Measurements from ENCODE around the gene ULK2.
A peak's percentile ranks its signal among the peaks of the same experiment; 100 is the strongest.

Gene ULK2

DNA sequence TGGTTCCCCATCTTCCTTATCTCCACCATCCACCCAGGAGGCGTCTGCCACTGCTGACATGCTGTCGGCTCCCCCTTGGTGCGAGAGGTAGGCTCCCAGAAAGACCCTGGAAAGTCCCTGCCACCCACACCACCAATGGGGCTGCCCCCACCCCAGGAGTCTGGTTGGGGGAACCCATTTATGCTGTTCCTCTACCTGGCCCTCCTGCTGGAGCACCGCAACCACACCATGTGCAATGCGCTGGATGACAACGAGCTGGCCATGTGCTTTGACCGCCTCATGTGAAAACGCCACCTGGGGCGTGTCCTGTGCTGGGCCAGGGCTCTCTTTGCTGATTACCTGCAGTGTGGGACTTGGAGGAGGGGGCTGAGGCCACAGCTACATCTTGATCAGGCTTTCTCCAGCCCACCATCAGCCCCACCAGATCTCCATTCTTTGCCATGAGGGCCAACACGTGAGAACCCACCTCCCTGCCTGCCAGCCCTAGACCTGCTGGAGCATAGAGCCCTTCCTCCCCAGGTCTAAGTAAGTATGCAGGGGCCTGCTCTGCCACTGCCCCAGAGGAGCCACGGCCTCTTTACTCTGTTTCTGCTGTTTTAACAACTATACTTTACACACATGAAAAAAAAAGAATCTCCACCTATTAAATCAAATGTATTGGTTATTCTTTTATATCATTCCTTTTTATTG, 111.8 kb downstream of the ULK2 start:
- Histone ChIP-seq H3K4me1 (ENCODE audit: insufficient read depth, low read length, severe bottlenecking) (peaks cover 6% of the 10 kb centered on the region), H3F3A (ENCODE audit: insufficient read depth, low read length) (no peaks in the 10 kb centered on the region), H3K27me3 (ENCODE audit: insufficient read depth, low read length) (no peaks in the 10 kb centered on the region), H3K9me2 (ENCODE audit: low read depth, low read length) (no peaks in the 10 kb centered on the region), H3K4me3 (ENCODE audit: low read depth, low read length, poor library complexity, severe bottlenecking) (no peak overlapping the region), H4K20me1 (ENCODE audit: insufficient read depth, low read length) (no peaks in the 10 kb centered on the region), H3K79me2 (ENCODE audit: insufficient read depth, low read length) (no peaks in the 10 kb centered on the region), H2AFZ (ENCODE audit: low read length) (no peak overlapping the region), H3K4me2 (ENCODE audit: low read length) (no peak overlapping the region), H3K36me3 (ENCODE audit: insufficient read depth, low read length) (no peaks in the 10 kb centered on the region), H3K9ac (ENCODE audit: low read length) (no peak overlapping the region), H3K9me3 (ENCODE audit: low read length) (no peaks in the 10 kb centered on the region), H3K27ac (ENCODE audit: low read depth, low read length, poor library complexity, severe bottlenecking) (no peak overlapping the region)
- no peak for TF ChIP-seq EZH2 (IDR thresholded peaks at IDR 0.05; ENCODE audit: borderline replicate concordance, low read length)
- TF ChIP-seq, protein P1, sequence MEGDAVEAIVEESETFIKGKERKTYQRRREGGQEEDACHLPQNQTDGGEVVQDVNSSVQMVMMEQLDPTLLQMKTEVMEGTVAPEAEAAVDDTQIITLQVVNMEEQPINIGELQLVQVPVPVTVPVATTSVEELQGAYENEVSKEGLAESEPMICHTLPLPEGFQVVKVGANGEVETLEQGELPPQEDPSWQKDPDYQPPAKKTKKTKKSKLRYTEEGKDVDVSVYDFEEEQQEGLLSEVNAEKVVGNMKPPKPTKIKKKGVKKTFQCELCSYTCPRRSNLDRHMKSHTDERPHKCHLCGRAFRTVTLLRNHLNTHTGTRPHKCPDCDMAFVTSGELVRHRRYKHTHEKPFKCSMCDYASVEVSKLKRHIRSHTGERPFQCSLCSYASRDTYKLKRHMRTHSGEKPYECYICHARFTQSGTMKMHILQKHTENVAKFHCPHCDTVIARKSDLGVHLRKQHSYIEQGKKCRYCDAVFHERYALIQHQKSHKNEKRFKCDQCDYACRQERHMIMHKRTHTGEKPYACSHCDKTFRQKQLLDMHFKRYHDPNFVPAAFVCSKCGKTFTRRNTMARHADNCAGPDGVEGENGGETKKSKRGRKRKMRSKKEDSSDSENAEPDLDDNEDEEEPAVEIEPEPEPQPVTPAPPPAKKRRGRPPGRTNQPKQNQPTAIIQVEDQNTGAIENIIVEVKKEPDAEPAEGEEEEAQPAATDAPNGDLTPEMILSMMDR (IDR thresholded peaks at IDR 0.05; ENCODE audit: low read length): no peak

DNA sequence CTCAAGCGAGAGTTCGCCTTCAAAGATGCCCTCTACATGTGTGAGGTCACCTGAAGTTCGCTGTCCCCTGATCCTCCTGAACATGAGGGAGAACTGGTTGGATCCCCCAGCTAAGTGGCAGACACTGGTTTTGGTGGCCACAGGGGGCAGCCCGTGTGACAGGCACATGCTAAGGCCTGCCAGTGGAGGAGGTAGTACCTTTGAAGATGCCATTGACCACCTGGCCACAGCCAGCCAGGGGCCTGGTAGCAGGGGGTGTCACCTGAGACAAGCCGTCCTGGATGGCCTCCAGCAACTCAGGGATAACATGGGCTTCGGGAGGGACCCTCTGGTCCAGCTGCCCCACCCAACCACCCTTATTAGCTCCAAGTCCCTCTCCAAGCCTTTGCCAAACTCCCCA, 112.3 kb downstream of the ULK2 start:
- H3K9ac ChIP-seq (ENCODE audit: low read length): no peak overlapping the region
- H3K4me2 ChIP-seq (ENCODE audit: low read length): no peak overlapping the region
- TF ChIP-seq, protein P1 (IDR thresholded peaks at IDR 0.05; ENCODE audit: low read length): no peak
- no peak for TF ChIP-seq EZH2 (IDR thresholded peaks at IDR 0.05; ENCODE audit: borderline replicate concordance, low read length)
- H3K9me3 ChIP-seq (ENCODE audit: low read length): no peaks in the 10 kb centered on the region
- no peaks in the 10 kb centered on the region for H3K79me2 ChIP-seq (ENCODE audit: insufficient read depth, low read length)
- H2AFZ ChIP-seq (ENCODE audit: low read length): no peak overlapping the region
- H3K4me3 ChIP-seq (ENCODE audit: low read depth, low read length, poor library complexity, severe bottlenecking): no peak overlapping the region
- H3K9me2 ChIP-seq (ENCODE audit: low read depth, low read length): no peaks in the 10 kb centered on the region
- H3K36me3 ChIP-seq (ENCODE audit: insufficient read depth, low read length): no peaks in the 10 kb centered on the region
- H3F3A ChIP-seq (ENCODE audit: insufficient read depth, low read length): no peaks in the 10 kb centered on the region
- H3K27me3 ChIP-seq (ENCODE audit: insufficient read depth, low read length): no peaks in the 10 kb centered on the region
- H3K27ac ChIP-seq (ENCODE audit: low read depth, low read length, poor library complexity, severe bottlenecking): no peak overlapping the region
- H4K20me1 ChIP-seq (ENCODE audit: insufficient read depth, low read length): no peaks in the 10 kb centered on the region
- H3K4me1 ChIP-seq (ENCODE audit: insufficient read depth, low read length, severe bottlenecking): peaks cover 6% of the 10 kb centered on the region

DNA sequence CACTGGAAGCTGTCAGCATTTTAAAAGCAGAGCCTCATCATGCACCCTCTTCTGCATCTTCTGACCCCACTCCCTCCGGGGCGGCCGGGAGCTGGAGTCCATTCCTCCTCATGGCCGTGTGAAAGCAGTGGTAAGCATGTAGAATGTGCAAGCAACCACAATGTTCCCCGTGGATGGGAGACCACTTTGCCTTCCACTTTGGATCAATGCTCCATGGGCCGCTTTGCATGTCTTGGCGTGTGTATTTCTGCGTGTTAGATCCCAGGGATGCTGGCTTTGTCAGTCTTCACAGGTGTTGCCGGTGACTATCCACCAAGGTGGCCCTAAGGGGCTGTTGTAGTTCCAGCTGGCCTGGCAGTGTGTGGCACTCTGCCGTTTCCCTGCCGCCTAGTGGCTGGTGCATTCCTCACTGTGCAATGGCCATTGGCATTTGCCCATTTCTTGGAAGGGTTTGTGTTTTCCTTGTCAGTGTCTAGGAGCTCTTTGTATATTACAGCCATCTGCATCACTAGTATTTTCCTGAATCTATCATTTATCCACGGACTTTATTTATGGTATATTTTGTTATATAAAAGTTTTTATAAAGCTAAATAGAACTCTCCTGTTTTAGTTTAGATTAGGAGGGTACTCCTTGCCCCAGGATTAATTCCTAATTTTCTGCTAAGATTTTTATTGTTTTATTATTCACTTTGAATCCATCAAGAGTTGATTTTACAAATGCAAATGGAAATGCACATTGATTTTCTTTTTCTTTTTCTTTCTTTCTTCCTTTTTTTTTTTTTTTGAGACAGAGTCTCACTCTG, 113.9 kb downstream of the ULK2 start:
- H3K9ac ChIP-seq (ENCODE audit: low read length): no peak overlapping the region
- H3K9me2 ChIP-seq (ENCODE audit: low read depth, low read length): no peaks in the 10 kb centered on the region
- no peak overlapping the region for H2AFZ ChIP-seq (ENCODE audit: low read length)
- no peaks in the 10 kb centered on the region for H3K79me2 ChIP-seq (ENCODE audit: insufficient read depth, low read length)
- H4K20me1 ChIP-seq (ENCODE audit: insufficient read depth, low read length): no peaks in the 10 kb centered on the region
- H3K4me2 ChIP-seq (ENCODE audit: low read length): no peak overlapping the region
- no peaks in the 10 kb centered on the region for H3K36me3 ChIP-seq (ENCODE audit: insufficient read depth, low read length)
- no peaks in the 10 kb centered on the region for H3K9me3 ChIP-seq (ENCODE audit: low read length)
- TF ChIP-seq, protein P1 (IDR thresholded peaks at IDR 0.05; ENCODE audit: low read length): peak; percentile 34; the same call in 1 of the 2 replicates
- no peak for TF ChIP-seq EZH2 (IDR thresholded peaks at IDR 0.05; ENCODE audit: borderline replicate concordance, low read length)
- no peaks in the 10 kb centered on the region for H3K27me3 ChIP-seq (ENCODE audit: insufficient read depth, low read length)
- no peak overlapping the region for H3K4me3 ChIP-seq (ENCODE audit: low read depth, low read length, poor library complexity, severe bottlenecking)
- no peak overlapping the region for H3K27ac ChIP-seq (ENCODE audit: low read depth, low read length, poor library complexity, severe bottlenecking)
- no peaks in the 10 kb centered on the region for H3F3A ChIP-seq (ENCODE audit: insufficient read depth, low read length)
- peaks cover 6% of the 10 kb centered on the region for H3K4me1 ChIP-seq (ENCODE audit: insufficient read depth, low read length, severe bottlenecking)

Measured in OCI-LY1 (cell line).